ENCODE data around the gene TGM3.

- TF ChIP-seq REST (IDR thresholded peaks at IDR 0.05; ENCODE audit: insufficient read depth in 1 of 2, low read depth in 2 of 2, low read length in 2 of 2) (no peak), POLR2AphosphoS5 (IDR thresholded peaks at IDR 0.05; ENCODE audit: low read depth, low read length) (no peak), SIN3A (IDR thresholded peaks at IDR 0.05; ENCODE audit: borderline replicate concordance, insufficient read depth, low read length) (no peak), TAF1 (IDR thresholded peaks at IDR 0.05; ENCODE audit: borderline replicate concordance, insufficient read depth, low read length) (no peak)
Observed at GRCh38 chr20:2282181-2282580, 13.6 kb upstream of the TGM3 start.
